Adrenal gland (tissue), 12 donors: ENCODE results near the gene SWAP70. TPM values are rescaled to one million over a fixed set of nuclear protein-coding genes. Genes with fewer than 3 reads are reported as not detected.

ENCODE experiments used
- DNase-seq, 7 donors: peaks; one replicate each; pipeline ENCODE4 v3.0.0-alpha.2; 2019 to 2020
- H3K27ac ChIP-seq, 5 donors: fragments of 200-600 bp; sonication (generic) in 4 of 5; 1 replicate in 3 of 5; 2 replicates in 2 of 5; pipeline versions ENCODE4 v1.5.1 to v1.8.0; 2016 to 2020; ENCODE audit warnings: mild to moderate bottlenecking in 1 of 5
- H3K27me3 ChIP-seq: fragments of 200-600 bp; 2 replicates; pipeline ENCODE4 v1.8.0; 2021
- H3K36me3 ChIP-seq, 2 donors: fragments of 200-600 bp; replicated peaks in 1 of 2; 1 replicate in 1 of 2; 2 replicates in 1 of 2; pipeline versions ENCODE4 v1.5.1 to v1.8.0; 2018 to 2022
- H3K4me1 ChIP-seq, 2 donors: fragments of 200-600 bp; replicated peaks in 1 of 2; 1 replicate in 1 of 2; 2 replicates in 1 of 2; pipeline versions ENCODE4 v1.5.1 to v1.8.0; 2018 to 2021
- H3K4me3 ChIP-seq, 4 donors: fragments of 200-600 bp; sonication (generic) in 3 of 4; one replicate each; pipeline ENCODE4 v1.5.1; 2016 to 2018
- H3K9me3 ChIP-seq, 3 donors: fragments of 200-600 bp; sonication (generic) in 1 of 3; replicated peaks in 1 of 3; 1 replicate in 2 of 3; 2 replicates in 1 of 3; pipeline versions ENCODE4 v1.5.1 to v1.8.0; 2016 to 2021
- CTCF ChIP-seq, 6 experiments: fragments of 450-650 bp in 4 of 6; fragments of 200-600 bp in 2 of 6; sonication (generic) in 1 of 6; IDR thresholded peaks; 1 replicate in 5 of 6; 2 replicates in 1 of 6; pipeline versions ENCODE4 v1.5.1 to v1.8.0; 2016 to 2021; ENCODE audit warnings: antibody characterized with exemption in 6 of 6, mild to moderate bottlenecking in 2 of 6, moderate library complexity in 1 of 6
- POLR2A ChIP-seq, 2 donors: fragments of 450-650 bp; IDR thresholded peaks; one replicate each; pipeline ENCODE4 v1.6.1; 2017; ENCODE audit warnings: antibody characterized with exemption in 2 of 2, mild to moderate bottlenecking in 2 of 2, moderate library complexity in 1 of 2
- WGBS, 4 donors: extraction: QIAGEN DNeasy Blood & Tissue Kit in 2 of 4; methylation state at CpG; one replicate each; pipeline versions ENCODE4 v1.1.5 to v1.1.7; 2013 to 2017; 5-methylcytosine and 5-hydroxymethylcytosine counted together
- intact Hi-C, 2 donors: fragments of 100-400 bp; cut with DNase I; formaldehyde crosslinking; loops; one replicate each; pipeline versions ENCODE4 v1.14.1 to v1.15.0; 2022 to 2023
- polyA plus RNA-seq, 3 donors: library from polyadenylated mRNA; stranded (reverse); fragments of 200-250 nt in 2 of 3; fragments of 350-450 nt in 1 of 3; fragmentation: Illumina TruSeq in 1 of 3; extraction: RNeasy Lipid Tissue Mini Kit (QIAGEN cat#74804) in 1 of 3; gene quantifications; one replicate each; pipeline ENCODE4 v1.2.3, GENCODE V29; 2013 to 2014
- total RNA-seq, 9 donors: library from RNA; depleted of rRNA in 4 of 9; stranded (reverse); fragments of >200 nt in 4 of 9; fragments of 120-200 nt in 1 of 9; fragmentation: NEBNext Ultra II Directional in 1 of 9; extraction: Animal tissue kit (Norgen Biotek cat#: 25700) in 1 of 9; gene quantifications; one replicate each; pipeline versions ENCODE4 v1.1.0 to v1.2.4, GENCODE V29; 2013 to 2023
- donor health status: healthy with polysubstance abuse.
- donor health status: Bipolar disorder and iron deficiency.
- donor health status: DM: yes; HTN: yes; CAD: no.
- donor health status: DM: no; HTN: no; CAD: no.
- donor health status: DM: no; HTN: no; CAD: no.
- donor health status: DM: yes; HTN: yes; CAD: no.

The SWAP70 gene
- total and polyA plus RNA-seq, 12 donors: 6.5 to 23.5 (median 17.0) TPM

- WGBS, 4 donors: 92 to 97% (median 95%) methylated on average over 4 of the region's 4 CpGs
- intact Hi-C loops: no loop called here
- Histone ChIP-seq H3K27ac (no peak overlapping the region), H3K27me3 (no peaks in the 10 kb centered on the region), H3K36me3 (no peaks in the 10 kb centered on the region), H3K4me1 (peaks cover 0 to 8% of the 10 kb centered on the region in 2 donors), H3K9me3 (no peaks in the 10 kb centered on the region), H3K4me3 (no peak overlapping the region)
- DNase-seq: no peak
- TF ChIP-seq POLR2A (IDR thresholded peaks at IDR 0.05) (no peak), CTCF (IDR thresholded peaks at IDR 0.05) (no peak)
These were observed 46.3 kb downstream of the SWAP70 start for GRCh38 chr11:9710223-9710622.

DNA sequence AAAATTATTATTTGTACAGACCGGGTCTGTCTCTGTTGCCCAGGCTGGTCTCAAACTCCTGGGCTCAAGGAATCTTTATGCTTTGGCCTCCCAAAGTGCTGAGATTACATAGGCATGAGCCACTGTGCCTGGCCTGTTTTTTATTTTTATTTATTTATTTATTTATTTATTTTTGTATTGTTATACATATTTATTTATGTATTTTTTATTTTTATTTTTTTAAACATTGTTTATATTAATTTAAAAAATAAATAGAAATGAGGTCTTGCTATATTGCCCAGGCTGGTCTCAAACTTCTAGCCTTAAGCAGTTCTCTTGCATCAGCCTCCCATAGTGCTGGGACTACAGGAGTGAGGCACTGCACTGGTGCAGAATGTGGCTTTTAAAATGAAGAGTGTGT is 47.0 kb downstream of the SWAP70 start:
- no peaks in the 10 kb centered on the region for H3K27me3 ChIP-seq
- WGBS, 4 donors: 97 to 100% (median 99%) methylated on average over 1 of the region's 1 CpG
- H3K4me3 ChIP-seq: no peak overlapping the region
- no peak for TF ChIP-seq POLR2A (IDR thresholded peaks at IDR 0.05)
- TF ChIP-seq CTCF (IDR thresholded peaks at IDR 0.05): no peak
- H3K4me1 ChIP-seq: peaks cover 0 to 8% of the 10 kb centered on the region in 2 donors
- intact Hi-C loops: no loop called here
- no peaks in the 10 kb centered on the region for H3K9me3 ChIP-seq
- no peaks in the 10 kb centered on the region for H3K36me3 ChIP-seq
- H3K27ac ChIP-seq: no peak overlapping the region
- DNase-seq: no peak

DNA sequence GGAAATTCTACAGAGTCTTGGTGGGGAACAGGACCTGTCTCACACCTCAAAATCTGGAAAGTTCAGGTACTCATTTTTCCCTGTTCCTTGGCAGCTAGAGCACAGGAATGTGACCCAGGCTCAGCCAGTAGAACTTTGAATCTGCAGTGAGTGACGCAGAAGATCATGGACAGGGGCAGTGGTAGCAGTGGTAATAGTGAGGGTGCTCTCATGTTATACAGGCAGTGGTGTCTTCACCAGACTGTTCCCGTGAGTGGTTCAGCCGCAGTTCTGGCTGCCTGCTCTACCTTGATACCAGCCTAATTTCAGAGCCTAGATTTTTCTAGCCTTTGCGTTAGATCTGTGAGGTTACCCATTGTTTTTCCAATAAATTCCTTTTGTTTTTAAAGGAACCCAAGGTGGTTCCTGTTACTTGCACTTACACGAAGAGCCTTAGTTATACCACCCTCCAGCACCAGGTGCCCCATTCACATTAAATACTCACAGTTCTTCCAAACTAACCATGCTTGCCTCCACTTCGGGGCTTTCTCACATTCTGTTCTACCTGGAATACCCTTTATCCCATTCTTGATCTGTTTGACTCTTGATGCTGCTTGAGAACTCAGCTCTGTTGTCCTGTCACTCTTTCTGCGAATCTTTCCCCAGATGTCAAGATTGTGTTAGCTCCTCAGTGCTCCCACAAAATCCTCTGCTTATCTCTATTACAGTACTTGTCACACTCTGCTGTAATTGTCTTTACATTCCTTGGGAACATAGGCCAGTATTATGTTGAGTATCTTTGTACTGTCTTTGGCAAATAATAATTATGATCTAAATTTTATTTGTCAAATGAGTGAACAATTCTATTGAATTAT is 47.8 kb downstream of the SWAP70 start:
- WGBS, 4 donors: 80 to 92% (median 85%) methylated on average over 7 of the region's 7 CpGs
- peaks cover 0 to 15% of the 10 kb centered on the region in 2 donors for H3K4me1 ChIP-seq
- H3K9me3 ChIP-seq: no peaks in the 10 kb centered on the region
- no peaks in the 10 kb centered on the region for H3K36me3 ChIP-seq
- no peak for DNase-seq
- intact Hi-C loops: no loop called here
- H3K27me3 ChIP-seq: no peaks in the 10 kb centered on the region
- H3K27ac ChIP-seq: no peak overlapping the region
- TF ChIP-seq POLR2A (IDR thresholded peaks at IDR 0.05) (no peak), CTCF (IDR thresholded peaks at IDR 0.05) (no peak)
- H3K4me3 ChIP-seq: no peak overlapping the region

DNA sequence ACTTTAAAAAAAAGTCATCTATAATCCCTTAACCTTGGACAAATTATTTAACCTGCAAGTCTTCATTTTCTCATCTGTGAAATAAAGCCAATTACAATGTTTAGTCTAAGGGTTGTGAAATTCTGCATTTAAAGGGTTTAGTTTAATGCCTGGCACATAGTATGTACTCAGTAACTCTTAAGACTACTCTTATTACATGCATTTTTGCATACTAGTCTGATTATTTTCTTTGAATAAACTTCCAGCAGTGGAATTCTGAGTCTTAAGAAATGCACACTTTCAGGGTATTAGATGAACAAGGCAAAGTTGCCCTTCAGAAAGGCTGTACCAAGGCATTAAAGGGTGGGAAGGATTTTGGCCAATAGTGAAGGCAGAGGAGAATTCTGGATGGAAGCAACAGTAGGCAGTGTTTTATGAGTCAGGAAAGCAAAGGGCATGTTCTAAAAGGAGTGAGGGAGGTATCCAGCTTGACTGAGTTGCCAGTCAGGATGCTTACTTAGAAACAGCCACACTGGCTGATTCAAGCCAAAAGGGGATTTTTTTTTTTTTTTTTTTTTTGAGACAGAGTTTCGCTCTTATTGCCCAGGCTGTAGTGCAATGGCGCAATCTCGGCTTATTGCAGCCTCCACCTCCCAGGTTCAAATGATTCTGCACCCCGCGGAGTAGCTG is 50.5 kb downstream of the SWAP70 start:
- no peaks in the 10 kb centered on the region for H3K36me3 ChIP-seq
- TF ChIP-seq CTCF (IDR thresholded peaks at IDR 0.05) (no peak), POLR2A (IDR thresholded peaks at IDR 0.05) (no peak)
- no peaks in the 10 kb centered on the region for H3K9me3 ChIP-seq
- H3K27ac ChIP-seq: no peak overlapping the region
- H3K4me3 ChIP-seq: no peak overlapping the region
- no peak for DNase-seq
- peaks cover 19 to 37% of the 10 kb centered on the region in 2 donors for H3K4me1 ChIP-seq
- H3K27me3 ChIP-seq: no peaks in the 10 kb centered on the region
- intact Hi-C loops: no loop called here
- 56 to 95% (median 84%) methylated on average over 5 of the region's 5 CpGs for WGBS, 4 donors
